Measurements from ENCODE around the gene MEN1.

GRCh38 chr11:64810271-64810890, at the start of gene MEN1:
- TF ChIP-seq, protein P1, sequence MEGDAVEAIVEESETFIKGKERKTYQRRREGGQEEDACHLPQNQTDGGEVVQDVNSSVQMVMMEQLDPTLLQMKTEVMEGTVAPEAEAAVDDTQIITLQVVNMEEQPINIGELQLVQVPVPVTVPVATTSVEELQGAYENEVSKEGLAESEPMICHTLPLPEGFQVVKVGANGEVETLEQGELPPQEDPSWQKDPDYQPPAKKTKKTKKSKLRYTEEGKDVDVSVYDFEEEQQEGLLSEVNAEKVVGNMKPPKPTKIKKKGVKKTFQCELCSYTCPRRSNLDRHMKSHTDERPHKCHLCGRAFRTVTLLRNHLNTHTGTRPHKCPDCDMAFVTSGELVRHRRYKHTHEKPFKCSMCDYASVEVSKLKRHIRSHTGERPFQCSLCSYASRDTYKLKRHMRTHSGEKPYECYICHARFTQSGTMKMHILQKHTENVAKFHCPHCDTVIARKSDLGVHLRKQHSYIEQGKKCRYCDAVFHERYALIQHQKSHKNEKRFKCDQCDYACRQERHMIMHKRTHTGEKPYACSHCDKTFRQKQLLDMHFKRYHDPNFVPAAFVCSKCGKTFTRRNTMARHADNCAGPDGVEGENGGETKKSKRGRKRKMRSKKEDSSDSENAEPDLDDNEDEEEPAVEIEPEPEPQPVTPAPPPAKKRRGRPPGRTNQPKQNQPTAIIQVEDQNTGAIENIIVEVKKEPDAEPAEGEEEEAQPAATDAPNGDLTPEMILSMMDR (IDR thresholded peaks at IDR 0.05) = no peak
- no peak for TF ChIP-seq ZFX (IDR thresholded peaks at IDR 0.05; ENCODE audit: borderline replicate concordance)
